NCI-H2196 treated with DMSO at 0.1 percent for 48 hours (cell line): ENCODE results near the gene LSM8.
"Not testable (repeated sequence)": the region's sequence is repeated elsewhere in the genome, so short reads cannot be mapped to it uniquely, and the experiment has no call there.

Experiments
- DNase-seq: peaks from one replicate; lab custom pipeline; 2025; ENCODE audit not compliant: unreplicated experiment; lab: John Stamatoyannopoulos, UW

Gene LSM8

DNA sequence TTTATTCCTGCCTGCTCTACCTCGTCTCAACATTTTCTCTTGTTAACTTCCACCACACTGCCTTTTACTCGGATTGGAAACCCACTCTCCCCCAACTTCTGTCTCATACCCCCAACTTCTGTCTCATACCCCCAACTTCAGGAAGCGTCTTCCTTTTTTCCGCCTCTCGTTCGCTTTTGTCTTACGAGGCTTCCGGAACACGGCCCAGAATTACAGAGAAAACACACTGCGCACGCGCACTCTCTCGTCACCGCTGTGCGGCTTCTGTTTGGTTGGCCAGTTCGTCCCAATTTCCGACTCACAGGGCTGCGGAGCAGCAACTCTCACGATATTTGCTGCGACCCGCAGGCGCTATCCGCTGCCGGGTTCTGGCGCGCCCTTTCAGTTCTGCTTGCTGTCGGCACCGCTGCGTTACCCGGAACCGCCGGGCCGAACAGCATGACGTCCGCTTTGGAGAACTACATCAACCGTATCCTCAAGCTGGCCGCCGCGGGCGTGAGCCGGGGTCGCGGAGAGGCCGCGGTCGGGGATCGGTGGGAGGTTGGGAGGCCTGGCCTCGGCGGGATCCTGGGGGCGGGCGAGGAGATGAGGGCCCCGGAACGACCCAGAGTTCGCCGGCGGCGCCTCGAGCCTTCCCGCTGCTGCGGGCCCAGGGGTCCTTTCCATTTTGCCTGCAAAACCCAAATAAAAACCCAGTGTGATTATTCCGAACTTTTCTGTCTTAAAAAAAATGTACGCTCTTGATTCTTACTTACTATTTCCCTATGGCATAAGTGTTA is at the start of gene LSM8:
Gene LSM8, plus strand, starts transcription at position 379 of the 779 bp plus-strand sequence. Its CDS starts 60 bp downstream, at position 439.
- DNase-seq = peak; percentile 94

DNA sequence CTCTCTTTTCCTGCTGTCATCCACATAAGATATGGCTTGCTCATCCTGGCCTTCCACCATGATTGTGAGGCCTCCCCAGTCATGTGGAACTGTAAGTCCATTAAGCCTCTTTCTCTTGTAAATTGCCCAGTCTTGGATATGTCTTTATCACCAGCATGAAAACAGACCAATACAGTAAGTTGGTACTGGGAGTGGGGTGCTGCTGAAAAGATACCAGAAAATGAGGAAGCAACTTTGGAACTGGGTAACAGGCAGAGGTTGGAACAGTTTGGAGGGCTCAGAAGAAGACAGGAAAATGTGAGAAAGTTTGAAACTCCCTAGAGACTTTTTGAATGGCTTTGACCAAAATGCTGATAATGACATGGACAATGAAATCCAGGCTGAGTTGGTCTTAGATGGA is 49.5 kb upstream of the LSM8 start:
- DNase-seq = not testable (repeated sequence)

DNA sequence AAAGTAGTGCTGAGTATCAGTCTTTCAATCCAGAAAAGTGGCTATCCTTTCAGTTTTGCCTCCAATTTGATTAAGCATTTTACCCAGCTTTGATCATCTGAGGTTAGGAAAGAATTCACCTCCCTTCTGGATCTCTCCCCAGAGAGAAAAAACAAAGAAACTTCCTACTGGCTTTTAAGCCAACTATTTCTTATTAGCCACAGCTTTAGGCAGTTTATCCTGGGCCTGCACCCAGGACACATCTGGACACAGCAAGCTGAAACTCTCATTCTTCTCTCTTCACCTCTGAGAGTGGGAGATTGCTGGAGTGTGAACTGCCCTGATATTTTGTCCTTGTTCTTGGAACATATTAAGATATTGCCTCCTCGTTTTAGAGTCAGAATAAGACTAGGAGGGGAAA is 43.5 kb upstream of the LSM8 start:
- no peak for DNase-seq

DNA sequence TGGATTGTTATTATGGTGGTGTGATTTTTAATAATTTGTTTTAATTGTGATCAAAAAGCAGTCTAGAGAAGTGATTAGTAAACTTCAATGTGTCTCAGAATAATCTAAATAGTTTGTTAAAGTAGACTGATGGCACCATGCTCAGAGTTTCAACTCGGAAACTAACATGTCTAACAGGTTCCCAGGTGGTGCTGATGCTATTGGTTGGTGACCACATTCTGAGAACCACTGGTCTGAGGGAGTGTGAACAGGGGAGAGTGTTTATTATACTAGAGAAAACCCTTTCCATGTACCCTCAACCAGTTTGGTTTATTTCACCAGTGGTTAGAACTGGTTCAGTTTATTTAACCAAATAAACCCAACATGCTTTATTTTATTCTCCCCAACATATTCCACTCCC is 42.0 kb upstream of the LSM8 start:
- no peak for DNase-seq

DNA sequence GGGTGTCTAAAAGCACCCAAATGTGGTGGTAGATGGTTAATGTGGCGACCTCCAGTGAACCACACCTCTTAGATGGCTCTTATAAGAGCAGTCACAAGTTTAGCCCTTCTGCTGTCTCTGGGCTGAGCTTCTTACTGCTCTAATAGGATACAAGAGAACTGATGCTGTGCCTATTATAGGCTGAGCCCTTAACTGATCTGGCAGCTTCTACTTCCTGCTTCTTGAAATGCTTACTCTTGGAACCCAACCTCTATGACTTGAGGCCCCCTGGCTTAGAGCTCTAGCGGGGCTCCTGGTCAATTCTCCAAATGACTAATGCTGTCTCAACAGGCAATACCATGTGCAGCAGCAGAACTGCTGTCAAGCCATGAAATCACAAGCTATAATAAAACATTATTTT is 35.0 kb upstream of the LSM8 start:
- no peak for DNase-seq

DNA sequence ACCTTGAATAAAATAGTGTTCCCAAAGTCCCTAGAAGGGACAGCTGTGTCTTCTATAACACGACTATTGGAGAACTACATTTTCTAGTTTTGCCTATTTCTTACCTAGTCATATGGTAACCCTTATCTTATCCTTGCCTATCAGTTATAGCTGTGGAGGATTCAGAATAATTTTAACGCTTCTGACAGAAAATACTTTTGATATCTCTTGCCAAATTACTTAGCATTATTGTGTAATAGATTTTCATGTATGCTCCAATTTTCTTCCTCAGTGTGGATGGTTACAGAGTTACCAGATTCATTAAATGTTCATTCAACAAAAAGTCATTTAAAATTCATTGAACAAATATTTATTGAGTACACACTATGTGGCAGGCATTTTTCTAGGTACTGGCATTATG is 34.6 kb upstream of the LSM8 start:
- no peak for DNase-seq

DNA sequence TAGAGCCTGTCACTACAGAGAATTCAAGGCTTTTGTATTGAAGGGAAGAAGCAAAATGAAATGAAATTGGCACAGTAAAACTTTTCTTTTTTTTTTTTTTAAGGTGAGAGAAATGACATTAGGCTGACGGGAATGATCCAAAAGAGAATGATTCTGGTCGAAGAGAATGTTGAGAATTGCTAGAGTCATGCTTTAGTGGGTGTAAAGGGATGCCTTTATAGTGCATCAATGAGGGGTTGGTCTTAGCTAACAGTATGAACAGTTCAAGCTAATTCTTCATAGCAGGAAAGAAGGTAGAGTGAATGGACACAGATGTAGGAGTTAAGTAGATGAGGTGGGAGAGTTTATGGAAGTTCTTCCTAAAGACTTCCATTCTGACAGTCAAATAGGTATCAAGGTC is 32.3 kb upstream of the LSM8 start:
- no peak for DNase-seq

DNA sequence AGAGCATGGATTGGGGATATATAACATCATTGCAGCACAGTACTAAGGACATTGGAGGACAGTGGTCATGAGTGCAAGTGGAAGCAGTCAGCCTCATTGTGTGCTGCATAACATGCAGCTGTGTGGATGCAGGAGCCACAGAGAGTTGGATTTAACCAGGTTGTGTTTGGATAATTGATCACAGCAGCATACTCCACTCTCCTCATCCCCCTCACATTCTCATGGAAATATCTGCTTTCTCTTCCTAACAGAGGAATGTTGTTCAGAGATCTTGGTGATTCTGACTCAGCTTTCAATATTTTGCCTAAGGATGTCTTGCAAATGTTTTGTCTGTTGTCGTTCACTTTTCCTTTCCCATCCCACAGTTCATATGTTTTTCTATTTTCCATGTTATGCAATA is 31.8 kb upstream of the LSM8 start:
- DNase-seq = no peak

DNA sequence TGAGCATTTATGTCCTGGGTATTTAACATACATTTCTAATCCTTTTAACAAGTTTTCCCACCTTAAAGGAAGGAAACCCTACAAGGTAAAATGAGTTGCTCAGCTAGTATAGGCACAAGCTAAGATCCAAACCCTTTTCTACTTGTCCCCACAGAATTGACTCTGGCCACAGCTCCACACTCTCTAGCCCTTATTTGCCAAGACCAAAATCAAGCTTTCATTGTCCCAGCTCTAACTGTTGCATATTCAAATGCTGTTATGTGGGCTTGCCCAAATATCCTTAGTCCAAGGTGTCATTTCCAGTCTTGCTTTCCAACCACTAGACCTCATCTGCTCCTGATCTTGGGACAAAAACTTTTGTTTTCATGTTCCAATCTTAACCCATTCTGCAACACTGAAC is 31.3 kb upstream of the LSM8 start:
- no peak for DNase-seq

DNA sequence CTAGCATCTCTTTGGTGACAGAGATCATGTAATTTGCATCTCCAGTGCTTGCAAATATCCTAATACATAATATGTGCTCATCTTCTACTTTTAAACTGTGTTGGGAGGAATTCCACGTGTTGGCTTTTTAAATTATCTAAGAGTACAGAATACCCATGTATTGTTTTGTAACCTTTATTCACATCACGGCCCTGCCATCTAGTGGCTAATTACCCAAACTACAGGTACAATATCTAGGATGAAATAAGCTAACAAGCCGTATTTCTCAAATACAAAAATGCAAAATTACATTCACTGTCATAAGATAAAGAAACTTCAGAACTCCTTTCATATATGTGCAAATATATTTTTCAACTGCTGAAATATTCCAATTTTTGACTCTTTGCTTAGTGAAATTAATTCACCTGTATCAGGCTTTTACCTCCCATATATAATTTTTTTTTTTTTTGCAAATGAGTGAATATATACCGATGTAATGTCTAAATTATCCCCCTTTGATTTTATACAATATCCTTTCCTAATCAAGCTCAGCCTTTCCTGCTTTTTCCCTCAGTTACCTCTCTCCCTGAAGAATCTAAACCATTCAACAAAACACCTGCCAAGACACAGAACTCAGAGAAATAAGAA is 30.3 kb upstream of the LSM8 start:
- DNase-seq = no peak

DNA sequence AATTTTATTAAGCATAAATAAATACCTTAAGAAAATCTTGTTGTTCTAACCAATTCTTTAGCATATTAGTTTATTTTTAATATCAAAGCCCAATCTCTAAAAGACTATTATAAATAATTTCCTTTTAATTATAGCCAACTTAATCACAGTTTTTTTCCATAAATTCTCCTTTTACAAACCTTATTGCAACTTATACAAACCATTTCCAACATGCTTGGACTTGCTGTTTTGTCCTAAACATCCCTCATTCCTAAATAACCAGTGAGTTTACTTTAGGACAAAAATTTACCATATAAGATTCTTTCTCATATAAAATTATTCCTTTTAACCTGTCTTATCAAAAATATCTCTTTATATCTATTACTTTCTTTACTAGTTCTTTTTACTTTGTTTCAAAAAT is 25.2 kb upstream of the LSM8 start:
- DNase-seq = no peak

DNA sequence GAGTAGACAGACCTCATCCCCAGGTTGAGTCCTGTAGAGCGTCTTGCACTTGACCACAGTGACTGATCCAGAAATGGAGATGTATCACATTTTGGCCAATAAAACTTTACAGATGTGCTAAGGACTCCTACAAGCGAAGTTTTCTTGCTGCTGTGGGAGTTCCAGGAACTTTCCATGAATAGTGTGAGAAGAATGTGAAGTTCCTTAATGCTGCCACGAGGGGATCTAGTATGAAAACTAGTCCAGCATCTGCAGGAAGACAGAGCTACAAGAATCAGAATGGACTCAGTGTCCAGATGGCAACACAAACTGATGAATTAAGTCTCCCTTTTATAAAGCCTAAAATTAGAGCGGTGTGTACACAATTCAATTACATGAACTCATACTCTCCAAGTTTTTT is 14.8 kb upstream of the LSM8 start:
- DNase-seq = no peak

DNA sequence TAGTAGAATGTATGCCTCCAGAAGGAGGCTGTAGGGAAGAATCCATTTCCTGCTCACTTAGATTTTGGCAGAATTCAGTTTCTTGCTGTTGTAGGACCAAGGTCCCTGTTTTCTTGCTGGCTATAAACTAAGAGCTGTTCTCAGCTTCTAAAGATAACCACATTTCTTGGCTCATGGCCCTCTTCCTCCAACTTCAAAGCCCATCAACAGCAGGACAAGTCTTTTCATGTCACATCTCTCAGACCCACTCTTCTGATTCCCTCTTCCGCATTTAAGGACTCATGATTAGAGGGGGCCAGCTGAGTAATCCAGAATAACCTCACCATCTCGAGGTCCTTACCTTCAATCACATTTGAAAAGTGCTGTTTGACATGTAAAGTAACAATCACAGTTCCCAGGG is 8.2 kb upstream of the LSM8 start:
- DNase-seq = no peak

DNA sequence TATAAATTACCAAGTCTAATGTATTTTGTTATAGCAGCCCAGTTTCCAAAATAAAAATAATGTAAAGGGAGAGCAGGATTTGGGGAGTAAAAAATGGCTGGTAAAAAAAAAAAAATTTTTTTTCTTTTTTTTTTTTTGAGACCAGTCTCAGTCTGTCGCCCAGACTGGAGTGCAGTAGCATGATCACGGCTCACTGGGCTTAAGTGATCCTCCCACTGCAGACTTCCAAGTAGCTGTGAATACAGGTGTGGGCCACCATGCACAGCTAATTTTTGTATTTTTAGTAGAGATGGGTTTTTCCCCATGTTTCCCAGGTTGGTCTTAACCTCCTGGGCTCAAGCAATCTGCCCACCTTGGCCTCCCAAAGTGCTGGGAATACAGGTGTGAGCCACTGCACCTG is 4.8 kb upstream of the LSM8 start:
- DNase-seq = no peak

DNA sequence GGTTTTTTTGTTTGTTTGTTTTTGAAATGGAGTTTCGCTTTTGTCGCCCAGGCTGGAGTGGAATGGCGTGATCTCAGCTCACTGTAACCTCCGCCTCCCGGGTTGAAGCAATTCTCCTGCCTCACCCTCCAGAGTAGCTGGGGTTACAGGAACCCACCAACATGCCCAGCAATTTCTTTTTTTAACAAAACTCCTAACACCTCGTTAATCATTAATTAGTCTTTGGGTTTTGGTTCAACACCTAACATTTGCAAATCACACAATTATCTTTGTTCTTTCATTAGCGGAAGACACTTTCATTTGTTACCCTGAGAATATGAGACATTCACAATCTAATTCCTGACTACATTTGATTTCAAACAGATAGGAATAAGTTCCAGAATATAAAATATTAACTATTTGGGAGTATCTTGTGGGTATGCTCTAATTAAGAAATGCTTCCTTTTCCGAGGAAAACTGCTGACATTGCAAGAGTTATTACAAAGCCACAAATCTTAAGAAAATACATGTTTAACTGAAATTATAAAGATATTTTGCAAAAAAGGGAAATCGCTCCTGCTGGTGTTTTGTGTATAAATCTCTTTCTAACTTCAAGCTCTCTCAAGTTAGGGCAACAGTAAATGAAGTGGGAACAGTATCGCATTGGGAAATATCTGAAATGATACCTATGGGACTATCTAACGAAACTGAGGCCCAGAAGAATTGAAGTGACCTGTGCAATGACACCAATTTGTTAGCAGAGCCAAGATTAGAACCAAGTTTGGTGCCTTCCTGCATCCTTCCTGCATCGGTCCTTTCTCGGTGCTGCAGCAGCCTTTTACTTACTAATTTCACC is 1.2 kb upstream of the LSM8 start:
- no peak for DNase-seq

DNA sequence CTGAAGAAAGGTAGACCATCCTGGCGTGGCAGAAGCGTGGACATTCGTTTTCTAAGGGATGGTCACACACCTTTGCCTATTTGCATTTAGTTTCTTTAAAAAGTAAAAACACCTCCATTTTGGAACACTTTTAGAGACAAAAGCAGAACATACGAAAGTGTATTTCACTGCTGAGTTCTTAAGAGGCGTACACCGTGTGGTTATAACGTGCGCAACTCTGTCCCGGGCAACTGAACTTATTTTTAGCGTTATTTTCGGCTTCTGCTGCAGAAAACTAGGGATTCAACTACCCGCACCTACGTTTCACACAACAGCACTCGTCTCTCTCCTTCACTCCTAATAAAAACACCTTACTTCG is 557 bp upstream of the LSM8 start:
- DNase-seq = no peak

DNA sequence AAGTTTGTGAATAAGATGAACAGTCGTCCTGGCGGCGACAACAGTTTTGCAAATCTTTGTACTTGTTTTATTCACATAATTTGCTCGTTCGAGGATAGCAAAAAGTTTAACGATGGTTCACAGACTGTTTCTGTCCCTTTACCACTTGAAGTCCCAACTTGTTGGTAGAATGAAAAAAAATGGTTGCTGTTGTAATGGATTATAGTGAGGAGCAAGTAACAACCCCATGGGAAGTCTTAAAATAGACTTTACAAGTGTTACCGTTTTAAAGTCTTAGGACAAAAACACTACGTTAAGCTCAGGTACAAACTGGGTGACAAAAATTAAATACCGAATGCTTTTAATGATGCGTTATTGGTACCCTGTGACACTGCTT is 589 bp downstream of the LSM8 start:
- no peak for DNase-seq

DNA sequence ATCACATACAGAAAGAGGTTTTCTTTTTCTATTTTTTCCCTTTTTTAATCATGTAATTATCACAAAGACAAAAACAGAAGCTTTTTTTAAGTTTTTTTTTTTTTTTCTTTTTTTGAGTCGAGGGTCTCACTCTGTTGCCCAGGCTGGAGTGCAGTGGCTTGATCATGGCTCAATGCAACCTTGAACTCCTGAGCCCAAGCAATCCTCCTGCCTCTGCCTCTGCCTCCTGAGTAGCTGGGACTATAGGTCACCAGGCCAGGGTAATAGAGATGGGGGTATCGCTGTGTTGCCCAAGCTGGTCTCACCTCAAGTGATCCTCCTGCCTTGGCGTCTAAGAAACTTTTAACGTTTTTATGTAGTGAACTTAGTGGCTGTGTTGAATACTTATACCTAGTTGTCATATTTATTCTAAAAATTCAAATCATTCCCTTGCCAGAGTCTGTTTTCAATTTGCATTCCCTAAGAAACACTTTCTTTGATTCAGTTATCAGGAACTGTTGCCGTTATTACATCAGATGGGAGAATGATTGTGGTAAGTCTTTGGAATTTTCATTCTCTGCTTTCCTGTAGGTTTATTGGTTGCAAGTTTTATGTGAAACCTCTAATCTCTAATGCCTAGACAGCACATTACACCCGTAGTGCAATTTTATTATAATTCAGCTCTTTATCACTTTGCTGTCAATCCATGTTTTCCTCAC is 1.3 kb downstream of the LSM8 start:
- no peak for DNase-seq

DNA sequence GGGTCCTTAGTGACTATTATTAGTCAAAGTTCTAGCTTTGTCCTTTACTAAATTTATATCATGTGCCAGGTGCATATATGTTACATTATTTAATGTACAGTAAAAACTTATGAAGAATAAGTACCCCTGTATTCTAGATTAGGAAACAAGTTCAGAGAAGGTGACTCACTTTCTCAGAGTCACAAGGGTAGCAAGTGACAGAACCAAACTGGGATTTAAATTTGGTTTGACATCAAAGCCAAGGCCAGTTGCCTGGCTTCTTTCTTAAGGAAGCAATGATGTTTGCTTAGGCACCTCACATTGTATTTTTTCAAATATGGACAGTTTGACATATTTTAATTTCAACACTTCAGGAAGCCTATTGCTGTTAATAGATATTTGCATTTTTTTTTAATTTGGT is 2.5 kb downstream of the LSM8 start:
- DNase-seq = no peak

DNA sequence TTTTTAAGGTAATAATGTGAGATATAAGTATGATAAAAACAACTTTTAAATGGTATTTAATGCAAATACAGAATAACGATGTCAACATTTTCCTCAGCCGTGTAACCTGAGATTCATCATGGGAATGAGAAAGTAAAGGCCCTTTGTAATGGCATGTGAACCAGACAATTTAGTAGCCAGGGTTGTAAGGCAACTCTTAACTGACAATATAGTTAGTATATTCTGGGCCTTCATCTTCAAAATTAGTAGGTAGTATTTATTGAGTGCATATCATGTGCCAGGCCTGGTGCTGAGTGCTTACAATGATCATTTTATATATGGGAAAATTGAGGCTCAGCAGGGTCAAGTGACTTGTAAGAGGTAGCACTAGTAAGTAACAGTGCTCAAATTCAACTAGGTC is 10.6 kb downstream of the LSM8 start:
- DNase-seq = no peak

DNA sequence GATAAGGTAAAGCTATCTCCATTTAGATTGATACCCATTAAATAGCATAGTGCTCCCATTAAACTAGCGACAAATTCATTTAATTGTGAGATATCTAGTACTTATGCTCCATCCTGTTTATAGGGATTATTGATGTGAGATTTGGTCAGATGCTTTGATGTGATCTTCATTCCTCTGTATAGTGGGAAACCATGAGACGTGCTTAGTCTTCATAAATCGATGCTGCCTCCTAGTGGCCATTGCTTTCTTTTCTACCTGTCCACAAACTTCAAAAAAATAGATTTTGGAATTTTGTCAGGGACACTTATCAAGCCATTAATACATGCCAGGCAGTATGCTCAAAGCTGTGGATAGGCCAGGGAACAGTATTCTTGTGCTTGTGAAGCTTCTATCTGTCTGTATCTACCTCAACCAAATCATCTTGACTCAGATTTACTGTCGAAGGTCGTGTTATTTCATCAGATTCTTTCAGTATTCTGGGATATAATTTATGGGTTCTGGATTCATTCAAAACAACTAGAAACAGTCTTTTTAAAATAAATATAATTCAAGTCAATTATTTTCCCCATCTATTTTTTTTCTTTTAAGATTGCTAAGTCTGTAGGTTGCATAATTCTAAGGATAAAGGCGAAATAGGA is 12.0 kb downstream of the LSM8 start:
- DNase-seq = peak; percentile 17
